Measurements from ENCODE around the gene ARHGEF18.

The ARHGEF18 gene

GRCh38 chr19:7393459-7393858 lies 44.7 kb downstream of the ARHGEF18 start:
- 0 out of 2 replicates have a peak overlapping the region, but pooled peaks have one; percentile 1 for H3K27ac ChIP-seq (ENCODE audit: low read depth, low read length)
- H3K36me3 ChIP-seq (ENCODE audit: control insufficient read depth, low read length) = peaks cover 47% of the 10 kb centered on the region
- peaks cover 43% of the 10 kb centered on the region for H3K79me2 ChIP-seq (ENCODE audit: control insufficient read depth, low read length)
- peaks cover 19% of the 10 kb centered on the region for H4K20me1 ChIP-seq (ENCODE audit: control insufficient read depth, insufficient read depth, low read depth, low read length)
- H3K27me3 ChIP-seq (ENCODE audit: control insufficient read depth, low read length) = no peaks in the 10 kb centered on the region
- TF ChIP-seq EZH2phosphoT487 (IDR thresholded peaks at IDR 0.05; ENCODE audit: borderline replicate concordance, low read length) = no peak
- TF ChIP-seq, protein P1, sequence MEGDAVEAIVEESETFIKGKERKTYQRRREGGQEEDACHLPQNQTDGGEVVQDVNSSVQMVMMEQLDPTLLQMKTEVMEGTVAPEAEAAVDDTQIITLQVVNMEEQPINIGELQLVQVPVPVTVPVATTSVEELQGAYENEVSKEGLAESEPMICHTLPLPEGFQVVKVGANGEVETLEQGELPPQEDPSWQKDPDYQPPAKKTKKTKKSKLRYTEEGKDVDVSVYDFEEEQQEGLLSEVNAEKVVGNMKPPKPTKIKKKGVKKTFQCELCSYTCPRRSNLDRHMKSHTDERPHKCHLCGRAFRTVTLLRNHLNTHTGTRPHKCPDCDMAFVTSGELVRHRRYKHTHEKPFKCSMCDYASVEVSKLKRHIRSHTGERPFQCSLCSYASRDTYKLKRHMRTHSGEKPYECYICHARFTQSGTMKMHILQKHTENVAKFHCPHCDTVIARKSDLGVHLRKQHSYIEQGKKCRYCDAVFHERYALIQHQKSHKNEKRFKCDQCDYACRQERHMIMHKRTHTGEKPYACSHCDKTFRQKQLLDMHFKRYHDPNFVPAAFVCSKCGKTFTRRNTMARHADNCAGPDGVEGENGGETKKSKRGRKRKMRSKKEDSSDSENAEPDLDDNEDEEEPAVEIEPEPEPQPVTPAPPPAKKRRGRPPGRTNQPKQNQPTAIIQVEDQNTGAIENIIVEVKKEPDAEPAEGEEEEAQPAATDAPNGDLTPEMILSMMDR (IDR thresholded peaks at IDR 0.05; ENCODE audit: low read depth, low read length, poor library complexity, severe bottlenecking) = no peak
- no peak overlapping the region for H3K4me2 ChIP-seq (ENCODE audit: low read length)
- no peaks in the 10 kb centered on the region for H3K9me3 ChIP-seq (ENCODE audit: control insufficient read depth, insufficient read depth, low read length)
- no peak overlapping the region for H3K4me3 ChIP-seq (ENCODE audit: low read length)
- H3K9me2 ChIP-seq (replicated peaks; ENCODE audit: control insufficient read depth, low read length) = no peaks in the 10 kb centered on the region
- H3F3A ChIP-seq (ENCODE audit: control insufficient read depth, insufficient read depth) = peaks cover 28% of the 10 kb centered on the region
- peaks cover 28% of the 10 kb centered on the region for H3K4me1 ChIP-seq (ENCODE audit: control insufficient read depth, low read length)

DNA sequence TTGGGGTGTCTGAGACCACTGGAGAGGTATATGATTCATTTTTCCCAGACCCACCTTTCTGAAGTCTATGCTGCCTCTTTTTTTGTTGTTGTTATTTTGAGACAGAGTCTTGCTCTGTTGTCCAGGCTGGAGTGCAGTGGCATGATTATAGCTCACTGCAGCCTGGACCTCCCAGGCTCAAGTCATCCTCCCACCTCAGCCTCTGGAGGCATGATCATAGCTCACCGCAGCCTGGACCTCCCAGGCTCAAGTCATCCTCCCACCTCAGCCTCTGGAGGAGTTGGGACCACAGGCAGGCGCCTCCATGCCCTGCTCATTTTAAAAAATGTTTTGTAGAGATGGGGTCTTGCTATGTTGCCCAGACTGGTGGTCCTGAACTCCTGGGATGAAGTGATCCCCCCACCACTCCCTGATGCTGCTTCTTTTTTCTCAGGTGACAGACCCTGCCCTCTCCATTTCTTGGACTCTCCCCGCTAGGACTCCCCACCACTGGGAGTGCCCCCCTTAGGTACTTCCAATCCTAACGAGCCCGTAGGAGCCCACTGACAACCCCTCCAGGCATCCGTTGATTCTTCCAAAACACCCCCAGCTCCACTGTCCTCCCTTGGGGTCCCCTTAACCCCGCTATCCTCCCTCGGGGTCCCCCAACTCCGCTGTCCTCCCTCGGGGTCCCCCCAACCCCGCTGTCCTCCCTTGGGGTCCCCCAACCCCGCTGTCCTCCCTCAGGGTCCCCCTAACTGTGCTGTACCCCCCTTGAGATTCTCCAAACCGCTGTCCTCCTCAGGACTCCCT lies 45.4 kb downstream of the ARHGEF18 start:
- Histone ChIP-seq H3K79me2 (ENCODE audit: control insufficient read depth, low read length) (peaks cover 49% of the 10 kb centered on the region), H3F3A (ENCODE audit: control insufficient read depth, insufficient read depth) (peaks cover 28% of the 10 kb centered on the region), H3K4me3 (ENCODE audit: low read length) (peak overlapping the region; percentile 83), H3K9me3 (ENCODE audit: control insufficient read depth, insufficient read depth, low read length) (no peaks in the 10 kb centered on the region), H3K36me3 (ENCODE audit: control insufficient read depth, low read length) (peaks cover 53% of the 10 kb centered on the region), H4K20me1 (ENCODE audit: control insufficient read depth, insufficient read depth, low read depth, low read length) (peaks cover 23% of the 10 kb centered on the region), H3K4me2 (ENCODE audit: low read length) (peak overlapping the region; percentile 64), H3K27me3 (ENCODE audit: control insufficient read depth, low read length) (no peaks in the 10 kb centered on the region), H3K4me1 (ENCODE audit: control insufficient read depth, low read length) (peaks cover 33% of the 10 kb centered on the region), H3K27ac (ENCODE audit: low read depth, low read length) (0 out of 2 replicates have a peak overlapping the region, but pooled peaks have one; percentile 1), H3K9me2 (replicated peaks; ENCODE audit: control insufficient read depth, low read length) (no peaks in the 10 kb centered on the region)
- no peak for TF ChIP-seq EZH2phosphoT487 (IDR thresholded peaks at IDR 0.05; ENCODE audit: borderline replicate concordance, low read length)
- TF ChIP-seq, protein P1 (IDR thresholded peaks at IDR 0.05; ENCODE audit: low read depth, low read length, poor library complexity, severe bottlenecking) = no peak

DNA sequence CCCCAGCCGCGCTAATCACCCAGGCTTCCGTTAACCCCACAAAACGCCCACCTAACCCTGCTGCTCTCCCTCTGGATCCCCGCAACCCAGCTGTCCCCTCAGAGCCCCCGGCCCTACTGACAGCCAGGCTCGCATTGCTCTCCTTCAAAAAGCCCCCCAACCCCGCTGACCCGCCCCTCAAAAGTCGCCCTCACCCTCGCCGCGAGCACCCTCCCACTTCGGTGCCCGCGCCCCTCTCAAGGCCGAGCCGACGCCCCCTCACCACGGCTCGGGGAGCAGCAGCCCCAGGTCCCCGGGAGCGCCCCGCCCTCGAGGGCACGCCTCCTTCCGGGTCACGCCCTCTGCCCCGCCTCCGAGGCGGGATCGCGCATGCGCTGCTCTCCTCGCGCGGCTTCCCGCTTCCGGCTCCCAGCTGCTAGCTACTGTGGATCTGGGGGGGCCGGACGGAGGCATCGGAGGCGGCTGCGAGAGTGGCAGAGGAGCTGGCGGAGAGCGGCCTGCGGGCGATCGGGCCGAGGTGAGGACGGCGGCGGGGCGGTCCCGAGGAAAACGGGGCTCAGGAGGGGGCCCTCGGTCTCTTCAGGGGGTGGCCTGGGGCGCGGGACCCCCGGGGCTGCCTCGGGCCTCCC lies 46.1 kb downstream of the ARHGEF18 start:
- Histone ChIP-seq H3K79me2 (ENCODE audit: control insufficient read depth, low read length) (peaks cover 56% of the 10 kb centered on the region), H3K4me1 (ENCODE audit: control insufficient read depth, low read length) (peaks cover 34% of the 10 kb centered on the region), H3K27ac (ENCODE audit: low read depth, low read length) (no peak overlapping the region), H3K36me3 (ENCODE audit: control insufficient read depth, low read length) (peaks cover 57% of the 10 kb centered on the region), H3F3A (ENCODE audit: control insufficient read depth, insufficient read depth) (peaks cover 28% of the 10 kb centered on the region), H3K27me3 (ENCODE audit: control insufficient read depth, low read length) (no peaks in the 10 kb centered on the region), H3K4me2 (ENCODE audit: low read length) (peak overlapping the region; percentile 64), H4K20me1 (ENCODE audit: control insufficient read depth, insufficient read depth, low read depth, low read length) (peaks cover 23% of the 10 kb centered on the region), H3K9me3 (ENCODE audit: control insufficient read depth, insufficient read depth, low read length) (no peaks in the 10 kb centered on the region), H3K9me2 (replicated peaks; ENCODE audit: control insufficient read depth, low read length) (no peaks in the 10 kb centered on the region), H3K4me3 (ENCODE audit: low read length) (peak overlapping the region; percentile 83)
- TF ChIP-seq, protein P1 (IDR thresholded peaks at IDR 0.05; ENCODE audit: low read depth, low read length, poor library complexity, severe bottlenecking) = peak; percentile 19
- no peak for TF ChIP-seq EZH2phosphoT487 (IDR thresholded peaks at IDR 0.05; ENCODE audit: borderline replicate concordance, low read length)
